Left renal pelvis (tissue), 4 donors: ENCODE data around the gene ARG1. TPM values are rescaled to one million over a fixed set of nuclear protein-coding genes. Genes with fewer than 3 reads are reported as not detected.

Experiments used
- DNase-seq, 4 donors: peaks; one replicate each; pipeline ENCODE4 v3.0.0-alpha.2; 2013; ENCODE audit warnings: low read depth in 4 of 4, low spot score in 3 of 4
- polyA plus RNA-seq, 4 donors: library from polyadenylated mRNA; unstranded; fragments of 120-200 nt; gene quantifications; one replicate each; pipeline ENCODE4 v1.2.1, GENCODE V29; 2013; ENCODE audit not compliant: insufficient read length in 4 of 4

The ARG1 gene
- polyA plus RNA-seq, 4 donors = 0.40 to 3.3 (median 0.98) TPM; not detected in 1

GRCh38 chr6:131575834-131576478 lies 2.9 kb downstream of the ARG1 start:
- no peak for DNase-seq

GRCh38 chr6:131581523-131581922 lies 8.5 kb downstream of the ARG1 start:
- DNase-seq = no peak

- DNase-seq = no peak
Observed at GRCh38 chr6:131586543-131586942, 13.5 kb downstream of the ARG1 start.

- DNase-seq = no peak
Observed at GRCh38 chr6:131587909-131588308, 14.9 kb downstream of the ARG1 start.

GRCh38 chr6:131588643-131589042 lies 15.6 kb downstream of the ARG1 start:
- DNase-seq = no peak

GRCh38 chr6:131592935-131593334 lies 19.9 kb downstream of the ARG1 start:
- DNase-seq = no peak

GRCh38 chr6:131594074-131594473 lies 21.0 kb downstream of the ARG1 start:
- DNase-seq = no peak

- DNase-seq = no peak
Observed at GRCh38 chr6:131597446-131597845, 24.4 kb downstream of the ARG1 start.

GRCh38 chr6:131600716-131601115 lies 27.7 kb downstream of the ARG1 start:
- no peak for DNase-seq

- no peak for DNase-seq
Observed at GRCh38 chr6:131602781-131603312, 29.8 kb downstream of the ARG1 start.

GRCh38 chr6:131613296-131613925 lies 40.4 kb downstream of the ARG1 start:
- DNase-seq = no peak

GRCh38 chr6:131615275-131615674 lies 42.2 kb downstream of the ARG1 start:
- DNase-seq = no peak

GRCh38 chr6:131627724-131628682 lies 55.0 kb downstream of the ARG1 start, which contains the start of gene MED23:
TSS of gene MED23 (minus strand) at chr6:131628242. CDS start at chr6:131628049, 193 bp downstream.
- peak; percentile 85 to 90 (median 88) for DNase-seq

GRCh38 chr6:131628726-131629125 lies 55.7 kb downstream of the ARG1 start:
- no peak for DNase-seq

GRCh38 chr6:131629651-131630050 lies 56.6 kb downstream of the ARG1 start:
- no peak for DNase-seq

- DNase-seq = no peak
Observed at GRCh38 chr6:131631625-131632289, 58.7 kb downstream of the ARG1 start.
